Panc1 (cell line): Measurements from ENCODE around the gene SLC2A4. TPM values are rescaled to one million over a fixed set of nuclear protein-coding genes. Genes with fewer than 3 reads are reported as not detected.
A peak's percentile ranks its signal among the peaks of the same experiment; 100 is the strongest.

Experiments
- ATAC-seq: fragments of 200-7000 bp; cut with Tn5 transposase; 2 replicates; pipeline ENCODE4 v1.9.1; 2020; ENCODE audit warnings: mild to moderate bottlenecking, moderate library complexity
- BruUV-seq: library from RNA; stranded (reverse); fragments of 400-500 nt; replicated peaks from 2 replicates; lab custom pipeline; 2021; lab: Mats Ljungman, UMichigan
- CTCF ChIA-PET: fragments of 300-600 bp; sonication (Branson Sonifier 250); formaldehyde crosslinking; loops from one replicate; lab custom pipeline; 2022; ENCODE audit warnings: antibody characterized with exemption; lab: Charles Lee
- POLR2A ChIA-PET: fragments of 300-600 bp; sonication (Branson Sonifier 250); formaldehyde crosslinking; loops from one replicate; lab custom pipeline; 2022; ENCODE audit warnings: antibody characterized with exemption; lab: Charles Lee
- DNase-seq: peaks from one replicate; pipeline ENCODE4 v3.0.0-alpha.2; 2010; ENCODE audit warnings: low read depth, low spot score
- H3K27ac ChIP-seq: 2 replicates; pipeline ENCODE4 v1.5.1; 2011; ENCODE audit warnings: mild to moderate bottlenecking, low read length, inconsistent platforms
- H3K27me3 ChIP-seq: fragments of 200-500 bp; sonication (Bioruptor generic); 2 replicates; pipeline ENCODE4 v1.6.0; 2014; ENCODE audit warnings: low read length, inconsistent platforms; ENCODE audit not compliant: control insufficient read depth, insufficient read depth
- H3K36me3 ChIP-seq: fragments of 200-500 bp; sonication (Bioruptor generic); 2 replicates; pipeline ENCODE4 v1.5.1; 2014; ENCODE audit warnings: inconsistent platforms, mild to moderate bottlenecking, low read length, moderate library complexity; ENCODE audit not compliant: control insufficient read depth, insufficient read depth
- H3K4me1 ChIP-seq: 2 replicates; pipeline ENCODE4 v1.5.1; 2011; ENCODE audit warnings: inconsistent platforms, mild to moderate bottlenecking, low read length, moderate library complexity; ENCODE audit not compliant: control insufficient read depth, insufficient read depth
- H3K4me3 ChIP-seq, 2 experiments: 2 replicates each; pipeline ENCODE4 v1.5.1; 2011 to 2012; ENCODE audit warnings: low read depth in 2 of 2, low read length in 2 of 2, mild to moderate bottlenecking in 2 of 2, inconsistent platforms in 1 of 2, moderate library complexity in 1 of 2
- H3K9me3 ChIP-seq: fragments of 200-500 bp; sonication (Bioruptor generic); 2 replicates; pipeline ENCODE4 v1.5.1; 2014; ENCODE audit warnings: low read depth, mild to moderate bottlenecking, inconsistent platforms, low read length, moderate library complexity; ENCODE audit not compliant: control insufficient read depth, insufficient read depth
- CTCF ChIP-seq: fragments of 450-650 bp; IDR thresholded peaks from 2 replicates; pipeline ENCODE4 v1.5.1; 2017; ENCODE audit warnings: mild to moderate bottlenecking
- POLR2AphosphoS5 ChIP-seq: IDR thresholded peaks from 2 replicates; pipeline ENCODE4 v1.6.1; 2012; ENCODE audit warnings: mild to moderate bottlenecking, low read depth, low read length, moderate library complexity
- REST ChIP-seq, 2 experiments: IDR thresholded peaks; 2 replicates each; pipeline ENCODE4 v1.6.1; 2011 to 2012; ENCODE audit warnings: low read depth in 2 of 2, control low read depth in 1 of 2, low read length in 1 of 2, mild to moderate bottlenecking in 1 of 2, moderate library complexity in 1 of 2; ENCODE audit not compliant: insufficient read depth in 1 of 2
- SIN3A ChIP-seq: IDR thresholded peaks from 2 replicates; pipeline ENCODE4 v1.6.1; 2012; ENCODE audit warnings: low read depth, mild to moderate bottlenecking, low read length, moderate library complexity, borderline replicate concordance; ENCODE audit not compliant: insufficient read depth
- TCF7L2 ChIP-seq: IDR thresholded peaks from 2 replicates; pipeline ENCODE4 v1.6.1; 2011; ENCODE audit warnings: mild to moderate bottlenecking, low read depth, low read length, inconsistent platforms
- in situ Hi-C: cut with HindIII; loops from 2 replicates; pipeline ENCODE4 v1.10.0; 2016; ENCODE audit warnings: low sequenced_read_pairs, low pct_unique_long_range_greater_than_20kb
- intact Hi-C: fragments of 100-400 bp; cut with micrococcal nuclease; formaldehyde crosslinking; loops from one replicate; pipeline ENCODE4 v1.10.0; 2022; ENCODE audit not compliant: unreplicated experiment
- total RNA-seq: library from RNA; stranded (reverse); gene quantifications from one replicate; pipeline ENCODE4 v1.2.1, GENCODE V29; 2021; ENCODE audit not compliant: unreplicated experiment

Gene SLC2A4
- total RNA-seq, 1 experiment from 2014 or later, result 0.31 TPM

- Histone ChIP-seq H3K27me3 (no peaks in the 10 kb centered on the region), H3K36me3 (peaks cover 6% of the 10 kb centered on the region), H3K27ac (peak overlapping the region; percentile 92), H3K9me3 (no peaks in the 10 kb centered on the region), H3K4me1 (peaks cover 16% of the 10 kb centered on the region), H3K4me3 (peak overlapping the region; percentile 72 to 80)
- no peak for ATAC-seq
- DNase-seq, result no peak
- no peak for TF ChIP-seq TCF7L2
- no peak for TF ChIP-seq CTCF
- no peak for TF ChIP-seq POLR2AphosphoS5
- TF ChIP-seq REST (IDR thresholded peaks at IDR 0.05; ENCODE audit: insufficient read depth in 1 of 2, low read depth in 2 of 2, low read length in 1 of 2), result no peak
- TSS peak; percentile 90 for BruUV-seq
- ChIA-PET CTCF (no interaction called here), POLR2A (no interaction called here)
- intact Hi-C loops, result no loop called here
- in situ Hi-C loops, result no loop called here
These were observed 28.4 kb upstream of the SLC2A4 start for GRCh38 chr17:7253082-7253481.

GRCh38 chr17:7254511-7254910 is 27.0 kb upstream of the SLC2A4 start:
- Histone ChIP-seq H3K27me3 (no peaks in the 10 kb centered on the region), H3K36me3 (peaks cover 6% of the 10 kb centered on the region), H3K4me3 (no peak overlapping the region), H3K4me1 (peaks cover 7% of the 10 kb centered on the region), H3K27ac (no peak overlapping the region), H3K9me3 (no peaks in the 10 kb centered on the region)
- DNase-seq (no peak), ATAC-seq (no peak)
- in situ Hi-C loops (no loop called here), intact Hi-C loops (no loop called here)
- TF ChIP-seq CTCF, result no peak
- TF ChIP-seq SIN3A, result no peak
- no peak for TF ChIP-seq TCF7L2
- no peak for TF ChIP-seq POLR2AphosphoS5
- no peak for TF ChIP-seq REST (IDR thresholded peaks at IDR 0.05; ENCODE audit: insufficient read depth in 1 of 2, low read depth in 2 of 2, low read length in 1 of 2)
- BruUV-seq, result no TSS peak
- ChIA-PET CTCF (interaction anchor here (0.7 kb wide), 1 partner anchor 17 kb away, joined by 4 read pairs; no protein-coding TSS in a partner anchor), POLR2A (no interaction called here)
